ENCODE results near the gene TFE3.

- TF ChIP-seq CTCF (IDR thresholded peaks at IDR 0.05; ENCODE audit: extremely low read depth in 1 of 2, insufficient read depth in 1 of 2, low read depth in 1 of 2, low read length in 2 of 2) = no peak
- no peak for TF ChIP-seq POLR2AphosphoS5 (IDR thresholded peaks at IDR 0.05; ENCODE audit: insufficient read depth, low read depth, low read length)
- TF ChIP-seq, protein P1, sequence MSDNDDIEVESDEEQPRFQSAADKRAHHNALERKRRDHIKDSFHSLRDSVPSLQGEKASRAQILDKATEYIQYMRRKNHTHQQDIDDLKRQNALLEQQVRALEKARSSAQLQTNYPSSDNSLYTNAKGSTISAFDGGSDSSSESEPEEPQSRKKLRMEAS (IDR thresholded peaks at IDR 0.05; ENCODE audit: insufficient read depth, insufficient read length) = no peak
- no peak for TF ChIP-seq EZH2 (IDR thresholded peaks at IDR 0.05; ENCODE audit: borderline replicate concordance, low read depth, low read length, severe bottlenecking)
These were observed 45.7 kb downstream of the TFE3 start for GRCh38 chrX:48997455-48997854.
